CD4-positive, alpha-beta T cell treated with Interleukin-1 beta for 1 hour (primary cell): ENCODE measurements around the gene CFAP45.
A peak's percentile ranks its signal among the peaks of the same experiment; 100 is the strongest.

Experiments used
- DNase-seq, 2 donors: peaks; one replicate each; pipeline ENCODE4 v3.0.0-alpha.2; 2020 to 2022

CFAP45 gene

DNA sequence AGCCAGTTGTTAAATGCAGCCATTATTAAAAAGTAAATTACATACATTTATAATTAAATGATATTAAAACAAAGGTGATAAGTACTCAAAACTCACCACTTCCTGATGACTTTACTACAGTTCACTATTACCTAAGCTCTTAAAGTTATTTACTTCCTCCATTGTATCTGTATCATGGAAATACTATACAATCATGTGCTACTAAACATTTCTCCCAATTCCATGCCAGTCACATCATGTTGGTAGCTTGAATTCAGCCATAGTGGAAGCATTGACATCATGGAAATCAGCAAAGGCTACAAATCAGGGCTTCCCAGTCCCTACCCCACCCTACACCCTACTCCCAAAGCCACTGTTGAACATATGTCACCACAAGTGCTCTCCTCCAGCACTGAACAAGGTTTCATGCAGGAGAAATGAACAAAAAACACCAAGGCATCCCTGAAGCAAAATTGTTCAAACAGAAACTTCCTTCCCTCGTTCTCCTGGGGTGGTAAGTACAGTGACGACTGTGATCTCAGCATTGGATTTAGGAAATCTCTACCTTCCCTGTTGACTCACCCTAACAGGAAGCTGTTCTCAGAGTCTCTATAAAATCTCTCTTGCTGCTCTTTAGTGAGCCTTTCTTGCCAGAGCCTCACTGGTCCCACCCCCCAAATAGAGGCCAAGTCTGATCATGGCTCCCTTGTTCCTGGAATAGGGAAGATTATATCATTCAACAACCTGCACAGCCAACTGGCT is 50.2 kb downstream of the CFAP45 start:
- DNase-seq: no peak

DNA sequence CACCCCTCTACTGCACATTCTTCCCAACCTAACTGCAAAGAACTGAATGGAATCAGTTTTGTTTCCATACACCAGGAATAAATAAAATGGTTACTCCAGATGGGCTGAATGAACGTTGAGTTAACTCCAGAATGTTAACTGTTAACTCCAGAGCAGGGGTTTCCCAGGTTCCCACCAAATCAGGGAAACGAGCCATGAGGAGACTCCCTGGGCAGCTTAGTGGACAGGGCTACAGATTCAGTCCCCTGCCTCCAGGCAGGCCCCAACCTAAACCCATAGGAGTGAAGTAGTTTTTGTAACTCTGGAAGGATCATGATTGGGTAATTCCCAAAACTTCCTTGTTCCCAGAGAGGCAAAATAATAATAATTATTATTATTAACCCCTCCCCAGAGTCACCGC is 51.6 kb downstream of the CFAP45 start:
- no peak for DNase-seq

DNA sequence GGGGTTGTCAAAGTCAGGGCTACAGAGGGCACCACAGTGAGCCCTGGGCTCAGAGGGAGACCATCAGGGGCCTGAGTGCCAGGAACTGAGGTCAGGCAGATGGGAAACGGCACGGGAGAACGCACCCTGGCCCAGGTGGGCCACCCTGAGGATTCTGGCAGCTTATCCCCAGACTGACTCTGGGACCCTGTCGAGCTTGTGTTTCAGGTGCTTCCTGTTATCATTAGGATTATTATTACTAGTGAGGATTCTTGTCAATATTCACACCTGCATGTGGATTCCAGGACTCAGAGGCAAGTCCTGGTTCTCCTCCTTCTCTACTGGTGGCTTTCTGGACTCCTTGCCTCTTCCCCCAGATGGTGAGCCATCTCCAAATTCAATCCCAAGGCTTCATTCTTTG is 52.7 kb downstream of the CFAP45 start:
- DNase-seq: no peak

DNA sequence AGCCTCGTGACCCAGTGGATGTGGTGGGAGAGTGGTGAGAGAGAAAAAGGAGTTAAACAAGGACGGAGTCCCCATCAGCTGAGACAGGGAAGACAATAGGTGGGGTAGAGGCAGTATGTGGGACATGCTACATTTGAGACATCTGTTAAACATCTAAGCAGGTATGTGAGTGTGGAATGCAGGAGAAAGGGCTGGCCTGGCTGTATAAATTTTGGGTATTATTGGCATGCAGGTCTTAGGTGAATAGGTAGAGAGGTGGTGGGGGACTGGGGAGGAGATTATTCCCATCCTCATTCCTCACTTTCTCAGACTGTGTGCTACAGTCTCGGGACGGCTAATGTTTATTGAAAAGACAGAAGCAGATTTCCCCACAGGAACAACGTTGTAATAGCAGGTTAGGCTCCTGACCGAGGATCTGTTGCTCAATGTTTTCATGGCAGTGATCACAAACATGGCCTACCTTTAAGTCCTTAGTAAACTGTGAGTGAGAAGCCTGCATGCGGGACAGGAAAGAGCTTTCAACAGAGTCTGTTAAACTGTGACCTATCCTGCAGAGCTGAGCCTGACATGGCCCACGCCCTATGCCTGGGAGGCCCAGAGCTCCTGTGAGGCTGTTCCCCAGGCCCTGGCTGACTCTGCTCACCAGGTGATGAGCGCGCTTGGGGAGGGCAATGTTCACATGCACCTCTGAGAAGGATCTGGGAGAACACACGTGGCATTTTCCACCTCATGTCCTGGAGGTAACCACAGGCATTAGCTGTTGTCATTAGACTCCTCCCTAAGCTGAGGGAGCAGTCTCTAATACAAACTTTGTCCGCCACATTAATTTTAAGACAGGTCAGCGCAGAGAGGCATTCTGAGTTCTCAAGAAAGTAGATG is 54.0 kb downstream of the CFAP45 start:
- DNase-seq: no peak

DNA sequence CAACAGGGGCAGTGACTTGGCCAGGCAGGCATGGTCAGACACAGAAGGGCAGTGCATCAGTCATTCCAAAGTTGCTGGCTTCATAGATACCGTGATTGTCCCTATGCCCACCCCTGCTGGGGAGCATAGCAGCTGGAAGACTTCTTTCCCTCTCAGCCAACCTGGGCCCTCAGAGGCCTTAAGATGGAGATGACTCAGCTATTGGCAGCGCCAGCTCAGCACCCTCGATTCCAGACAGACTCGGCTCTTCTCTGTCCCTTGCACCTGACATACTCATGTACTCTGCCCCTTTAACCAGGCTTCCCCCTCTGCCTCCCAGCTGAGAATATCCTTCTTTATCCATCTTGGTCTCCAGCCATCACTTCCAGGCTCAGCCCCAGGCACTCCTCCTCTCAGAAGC is 56.5 kb downstream of the CFAP45 start:
- DNase-seq: no peak

DNA sequence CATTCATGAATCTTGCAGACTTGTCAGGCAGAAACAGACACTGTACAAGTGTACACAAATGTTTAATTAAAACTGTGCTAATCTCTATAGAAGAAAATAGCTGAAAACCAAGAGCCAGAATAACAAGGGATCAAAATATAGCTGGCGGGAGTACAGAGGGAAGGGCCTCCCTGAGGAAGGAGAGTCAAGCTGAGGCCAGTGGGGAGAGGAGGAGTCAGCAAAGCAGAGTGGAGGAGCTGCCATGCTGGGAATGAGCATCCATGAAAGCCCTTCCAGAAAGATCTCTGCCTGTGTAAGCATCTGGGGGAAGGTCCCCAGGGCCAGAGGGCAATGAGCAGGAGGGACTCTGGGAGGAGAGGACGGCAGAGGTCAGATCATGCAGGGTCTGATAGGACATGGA is 58.2 kb downstream of the CFAP45 start:
- no peak for DNase-seq

DNA sequence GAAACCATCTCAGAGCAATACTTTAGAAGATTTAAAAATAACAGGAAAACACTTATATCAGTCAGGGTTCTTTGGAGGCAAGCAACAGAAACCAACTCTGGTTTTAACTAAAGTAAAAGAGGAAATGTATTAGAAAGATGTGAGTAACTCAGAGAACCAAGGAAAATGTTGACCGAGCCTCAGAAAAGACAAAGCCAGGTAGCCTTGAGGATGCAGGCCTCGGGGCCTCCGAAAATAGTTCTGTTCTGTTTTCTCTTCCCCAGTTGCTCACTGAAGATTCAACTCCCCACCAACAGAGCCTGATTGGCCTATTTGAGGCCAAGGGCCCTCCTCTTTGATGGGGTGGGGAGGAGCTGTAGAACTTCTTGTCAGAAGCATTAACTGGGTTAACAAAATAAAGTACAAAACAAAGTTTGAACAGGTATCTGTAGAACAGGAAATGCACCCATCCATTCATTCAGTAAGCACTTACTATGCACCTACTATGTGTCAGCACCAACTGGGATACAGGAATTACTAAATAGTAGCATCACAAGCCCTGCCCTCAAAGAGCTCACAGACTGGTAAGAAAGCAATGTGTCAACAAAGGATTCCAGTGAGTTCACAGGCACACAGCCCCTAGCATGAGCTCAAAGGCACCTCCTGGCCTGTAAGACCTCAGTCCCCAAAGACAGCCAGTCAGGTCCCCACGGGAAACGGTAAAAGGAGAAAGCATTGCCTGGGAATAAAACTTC is 60.7 kb downstream of the CFAP45 start:
- DNase-seq: no peak

DNA sequence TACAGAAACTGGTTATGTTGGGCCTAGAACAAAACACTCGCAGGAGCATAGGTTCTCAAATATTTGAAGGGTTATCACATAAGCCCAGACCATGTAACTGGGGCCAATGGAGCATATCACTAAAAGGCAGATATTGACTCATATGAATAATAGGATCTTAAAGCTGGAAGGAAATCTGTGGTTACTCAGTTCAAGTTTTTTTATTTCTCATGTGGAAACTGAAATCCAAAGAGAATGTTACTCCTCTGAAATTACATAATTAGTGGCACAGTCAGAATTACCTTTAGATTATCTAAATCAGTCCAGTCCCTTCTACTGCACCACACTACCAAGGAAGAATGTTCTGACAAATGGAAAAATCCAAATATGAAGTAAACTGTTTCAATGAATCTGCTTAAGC is 61.2 kb downstream of the CFAP45 start:
- DNase-seq: no peak

DNA sequence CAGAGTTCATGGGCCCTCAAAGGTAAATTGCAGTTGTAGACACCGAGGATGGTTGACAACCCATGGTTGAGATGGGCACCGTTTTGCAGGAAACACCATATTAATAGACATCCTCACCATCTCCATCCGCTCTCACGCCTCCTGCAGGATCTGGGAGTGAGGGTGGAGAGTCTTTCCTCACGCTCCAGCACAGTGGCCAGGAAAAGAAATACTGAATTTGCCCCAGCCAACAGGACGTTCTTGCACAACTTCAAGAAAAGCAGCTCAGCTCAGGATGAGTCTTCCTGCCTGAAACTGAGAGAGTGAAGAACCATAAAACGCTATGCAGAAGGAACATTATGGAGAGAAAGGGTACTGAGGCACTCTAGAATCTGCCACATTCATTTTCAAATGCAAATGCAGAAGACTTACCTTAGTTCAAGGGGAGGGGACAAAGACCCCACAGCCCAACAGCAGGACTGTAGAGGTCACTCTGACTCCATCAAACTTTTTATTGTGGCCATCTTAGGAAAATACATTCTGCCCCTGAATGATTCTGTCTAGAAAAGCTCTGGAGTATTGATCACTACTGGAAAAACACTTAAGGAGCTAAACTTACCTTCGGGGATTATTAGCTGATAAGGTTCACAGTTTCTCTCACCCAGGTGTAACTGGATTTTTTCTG is 64.0 kb downstream of the CFAP45 start:
- no peak for DNase-seq

DNA sequence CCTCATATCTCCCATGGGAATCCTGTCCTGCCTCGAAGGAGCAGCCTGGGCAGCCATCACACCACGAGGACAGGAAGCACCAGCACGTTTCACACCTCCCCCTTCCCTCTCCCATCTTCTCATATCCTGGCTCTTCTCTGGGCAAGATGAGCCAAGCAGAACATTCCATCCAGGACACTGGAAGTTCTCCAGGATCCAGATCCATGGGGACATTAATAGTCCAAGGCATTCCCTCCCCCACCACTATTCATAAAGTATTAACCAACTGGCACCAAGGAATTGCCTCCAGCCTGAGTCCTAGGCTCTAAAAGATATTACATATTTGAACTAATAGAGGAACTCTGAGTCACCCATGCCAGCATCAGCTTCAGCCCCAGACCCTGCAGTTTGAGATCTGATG is 64.6 kb downstream of the CFAP45 start:
- no peak for DNase-seq

DNA sequence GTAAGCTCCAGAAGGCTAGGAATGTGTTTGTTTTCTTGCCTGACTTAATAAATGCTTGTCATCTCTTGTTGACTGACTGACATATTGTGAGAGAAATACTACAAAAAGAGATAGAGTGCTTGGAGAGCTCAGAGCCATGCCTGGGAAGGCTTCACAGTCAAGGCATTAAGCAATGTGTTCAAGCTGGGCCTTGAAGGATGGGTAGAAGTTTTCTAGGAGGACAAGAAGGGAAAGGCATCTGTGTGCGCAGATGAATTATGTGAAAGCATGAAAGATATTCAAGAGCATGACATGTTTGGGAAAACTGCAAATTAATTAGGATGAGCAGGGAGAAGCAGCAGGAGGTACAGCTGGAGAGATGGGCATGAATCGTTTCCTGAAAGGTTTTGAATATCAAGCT is 67.7 kb downstream of the CFAP45 start:
- no peak for DNase-seq

DNA sequence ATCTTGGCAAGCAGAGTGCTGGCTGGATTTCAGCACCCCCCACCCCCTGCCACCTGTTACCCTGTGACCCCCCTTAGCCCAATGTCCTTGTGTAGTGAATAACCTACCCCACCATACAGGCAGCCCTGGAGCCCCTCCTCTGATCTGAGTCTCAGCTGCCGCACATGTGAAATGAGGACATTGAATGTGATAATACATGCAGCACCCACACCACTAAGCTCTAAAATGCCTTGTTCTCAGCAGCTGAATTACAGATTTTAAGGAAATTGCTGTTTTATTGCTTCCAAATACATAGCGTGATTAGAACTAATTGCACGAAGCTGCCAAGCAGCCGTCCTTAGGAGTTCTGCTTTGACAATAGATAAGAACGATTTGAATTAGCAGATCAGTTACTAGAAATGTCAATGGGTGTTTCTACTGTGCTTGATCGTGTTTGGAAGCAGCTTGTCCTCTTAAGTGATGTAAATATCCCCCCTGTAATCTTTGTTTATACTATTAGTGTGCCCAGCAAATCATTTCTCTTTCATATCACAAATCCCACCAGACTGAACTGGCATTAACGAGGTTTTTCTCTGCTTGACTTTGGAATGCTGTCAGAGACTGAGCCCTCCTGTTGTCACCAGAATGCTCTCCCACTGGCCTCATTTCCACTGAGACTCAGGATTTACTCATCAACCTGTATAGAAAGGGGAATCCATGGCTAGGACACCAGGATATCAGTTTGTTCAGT is 68.4 kb downstream of the CFAP45 start:
- DNase-seq: no peak

DNA sequence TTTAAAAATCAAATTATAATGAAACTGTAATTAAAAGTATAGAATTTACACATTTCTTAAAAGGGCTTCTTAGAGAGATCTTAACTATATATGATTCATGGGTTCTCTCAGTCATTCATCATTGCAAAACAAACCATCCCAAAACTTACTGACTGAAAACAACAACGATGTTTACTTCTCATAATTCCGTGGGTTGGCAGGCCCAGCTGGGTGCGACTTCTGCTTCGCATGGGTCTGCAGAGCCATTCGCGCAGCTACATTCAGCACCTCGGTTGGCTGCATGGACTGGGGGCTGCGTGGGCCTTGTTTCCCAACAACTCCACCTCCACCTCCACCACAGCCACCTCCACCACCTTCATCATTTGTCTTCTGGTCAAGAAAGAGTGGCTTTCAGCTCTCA is 69.2 kb downstream of the CFAP45 start:
- DNase-seq: no peak

DNA sequence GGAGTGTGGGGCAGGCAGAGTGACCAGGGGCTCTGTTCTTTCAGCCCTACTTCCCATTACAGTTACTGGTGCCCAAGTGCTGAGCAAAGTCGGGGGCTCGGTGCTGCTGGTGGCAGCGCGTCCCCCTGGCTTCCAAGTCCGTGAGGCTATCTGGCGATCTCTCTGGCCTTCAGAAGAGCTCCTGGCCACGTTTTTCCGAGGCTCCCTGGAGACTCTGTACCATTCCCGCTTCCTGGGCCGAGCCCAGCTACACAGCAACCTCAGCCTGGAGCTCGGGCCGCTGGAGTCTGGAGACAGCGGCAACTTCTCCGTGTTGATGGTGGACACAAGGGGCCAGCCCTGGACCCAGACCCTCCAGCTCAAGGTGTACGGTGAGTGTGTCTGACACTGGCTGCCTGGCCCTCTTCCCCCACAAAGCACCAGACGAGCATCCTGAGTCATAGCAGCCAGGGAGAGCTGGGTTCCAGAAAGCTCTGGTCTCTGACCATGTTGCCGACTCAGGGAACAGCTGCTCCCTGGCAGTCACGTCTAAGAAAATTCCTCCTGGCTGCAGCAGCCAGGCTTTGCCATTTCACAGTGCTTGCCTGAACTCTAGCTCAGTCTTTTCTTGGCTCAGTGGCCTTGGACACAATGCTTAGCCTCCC is 70.0 kb downstream of the CFAP45 start:
- no peak for DNase-seq

DNA sequence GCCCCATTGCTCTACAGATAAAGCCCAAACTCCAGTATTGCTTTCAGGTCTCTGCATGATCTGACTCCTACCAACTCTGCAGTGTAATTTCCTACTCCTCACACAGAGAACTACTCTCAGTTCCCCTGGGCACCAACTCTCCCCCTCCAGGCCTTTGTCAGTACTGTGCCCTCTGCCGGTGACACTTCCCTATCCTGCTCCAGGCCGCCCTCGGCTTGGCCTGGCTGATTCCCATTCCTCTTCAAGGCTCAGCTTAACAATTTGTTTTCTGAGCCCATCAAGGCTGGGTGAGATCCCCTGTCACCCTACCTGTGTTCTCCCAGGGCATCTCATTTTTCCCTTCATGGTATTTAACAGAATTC is 70.7 kb downstream of the CFAP45 start:
- peak; percentile 13 to 53 for DNase-seq

DNA sequence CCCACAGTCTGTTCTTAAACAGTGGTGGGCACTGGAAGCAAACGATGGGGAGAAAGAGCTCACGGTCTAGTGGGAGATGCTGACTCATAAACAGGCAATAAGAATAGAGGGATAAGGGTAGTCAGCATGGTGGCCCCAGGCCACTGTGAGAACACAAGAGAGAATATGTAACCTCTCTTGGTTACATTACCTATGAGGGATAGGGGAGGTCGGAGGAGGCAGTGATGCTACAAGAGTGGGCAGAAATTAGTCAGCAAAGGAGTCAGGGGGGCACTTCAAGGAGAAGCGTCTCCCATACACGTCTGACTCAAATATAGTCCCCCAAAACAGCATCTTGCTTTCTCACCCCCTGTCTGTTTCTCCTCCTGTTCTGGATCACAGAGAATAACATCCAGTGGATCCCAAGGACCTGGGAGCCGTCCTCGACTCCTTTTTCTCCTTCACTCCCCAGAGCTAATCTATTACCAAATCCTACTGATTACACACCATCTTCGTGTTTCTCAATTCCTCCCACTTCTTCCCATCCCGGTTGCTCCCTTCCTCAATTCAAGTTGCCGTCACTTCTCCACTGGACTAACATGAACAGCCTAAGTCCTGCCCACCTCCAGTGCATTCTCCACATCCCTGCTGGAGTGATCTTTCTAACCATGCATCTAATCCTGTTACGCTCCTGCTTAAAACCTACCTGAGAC is 71.2 kb downstream of the CFAP45 start:
- DNase-seq: no peak

DNA sequence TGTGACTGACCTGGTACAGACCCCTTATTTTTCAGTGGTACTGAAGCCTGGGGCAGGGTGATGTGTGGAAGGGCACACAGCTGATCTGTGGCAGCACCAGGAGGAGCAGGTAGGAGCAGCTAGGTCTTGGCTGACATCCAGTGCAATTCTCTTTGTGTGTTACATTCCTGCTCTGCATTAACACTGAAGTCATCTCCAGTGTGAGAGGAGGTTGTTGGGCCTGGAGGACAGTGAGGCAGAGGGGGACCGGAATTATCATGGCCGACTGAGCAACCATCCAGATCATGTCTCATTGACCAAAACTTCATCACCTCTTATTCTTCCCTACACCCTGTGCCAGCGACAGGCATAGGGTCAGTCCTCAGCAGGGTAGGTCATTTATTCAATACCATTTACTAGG is 71.8 kb downstream of the CFAP45 start:
- DNase-seq: no peak

DNA sequence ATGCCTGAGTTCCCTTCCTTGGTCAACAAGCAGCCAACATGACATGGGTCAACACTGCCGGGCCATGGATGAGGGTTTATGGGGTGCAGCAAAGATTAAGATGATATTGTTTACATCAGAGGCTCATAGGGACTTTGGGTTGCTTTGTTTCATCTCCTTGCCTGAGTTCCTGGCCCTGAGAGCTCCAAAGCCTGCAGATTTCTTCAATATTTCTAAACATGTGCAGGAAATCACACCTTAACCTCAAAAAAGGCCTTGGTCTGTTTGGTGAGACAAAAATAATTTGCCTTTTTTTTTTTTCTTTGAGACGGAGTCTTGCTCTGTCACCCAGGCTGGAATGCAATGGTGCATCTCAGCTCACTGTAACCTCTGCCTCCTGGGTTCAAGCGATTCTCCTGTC is 72.4 kb downstream of the CFAP45 start:
- DNase-seq: peak in 1 of 2 donors; percentile 46

DNA sequence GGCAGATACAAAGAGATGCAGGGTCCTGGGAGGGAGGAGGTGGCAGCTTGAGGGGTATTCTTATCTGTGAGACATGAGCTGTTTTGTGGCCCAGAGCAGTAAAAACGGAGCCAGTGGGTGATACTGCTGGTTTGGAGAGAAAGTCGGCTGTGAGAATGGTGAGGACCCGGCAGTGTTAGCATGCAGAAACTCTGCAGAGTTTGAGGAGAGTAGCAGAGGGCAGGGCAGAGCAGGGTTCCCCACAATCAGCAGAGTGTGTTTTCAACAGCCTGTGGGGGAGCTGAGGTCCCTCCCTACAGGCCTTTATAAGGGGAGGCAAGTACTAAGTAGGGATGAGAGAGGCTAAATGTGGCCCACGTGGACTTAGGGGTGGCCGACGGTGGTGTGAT is 72.9 kb downstream of the CFAP45 start:
- peak in 1 of 2 donors; percentile 8 for DNase-seq

DNA sequence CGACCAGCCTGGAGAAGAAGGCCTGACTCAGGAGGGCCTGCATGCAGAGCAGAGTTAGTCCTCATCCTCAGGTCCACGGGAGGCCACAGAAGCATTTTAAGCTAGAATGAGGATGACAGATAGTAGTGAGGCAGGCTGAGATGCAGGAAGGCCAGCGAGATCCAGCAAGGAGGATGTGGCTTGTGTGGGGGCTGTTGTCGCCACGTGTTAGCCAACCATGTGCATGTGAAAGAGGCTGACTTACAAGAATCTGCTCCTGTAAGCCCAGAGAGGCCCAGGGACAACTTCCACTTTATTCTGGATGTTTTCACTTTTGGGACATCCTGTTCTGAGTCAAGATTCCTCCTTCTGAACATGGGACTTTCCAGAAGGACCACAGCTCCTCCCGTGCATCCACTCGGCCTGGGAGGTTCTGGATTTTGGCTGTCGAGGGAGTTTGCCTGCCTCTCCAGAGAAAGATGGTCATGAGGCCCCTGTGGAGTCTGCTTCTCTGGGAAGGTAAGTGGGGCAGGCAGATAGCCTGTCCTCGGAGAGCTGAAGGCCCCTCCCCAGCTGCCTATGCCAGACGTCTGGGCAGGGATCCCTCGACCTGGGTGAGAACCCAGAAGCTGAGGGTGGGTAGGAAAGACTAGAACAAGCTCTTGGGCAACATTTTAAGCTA is 73.4 kb downstream of the CFAP45 start, which contains the start of gene SLAMF8:
Gene SLAMF8 (plus strand): TSS at position 433 of the 661 bp plus-strand sequence. CDS start 26 bp downstream, at position 459.
- DNase-seq: peak; percentile 52 to 61

DNA sequence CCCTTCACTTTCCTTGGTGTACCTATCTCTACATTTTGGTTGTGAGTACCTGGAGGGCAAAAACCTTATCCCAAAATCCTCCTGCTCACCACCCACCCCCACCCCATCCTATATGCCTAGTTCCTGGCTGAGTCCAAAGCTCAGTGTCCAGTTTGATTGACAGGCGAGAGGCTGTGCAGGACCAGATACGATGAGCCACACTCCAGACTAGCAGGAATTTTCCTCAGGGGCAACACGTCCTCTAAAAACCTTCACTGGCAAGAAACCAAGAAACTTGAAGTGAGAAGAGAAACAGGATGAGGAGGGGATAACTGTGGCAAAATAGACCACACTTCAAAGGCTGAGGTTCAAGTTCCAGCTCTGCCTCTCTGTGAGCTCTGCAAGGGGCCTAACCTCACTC is 74.4 kb downstream of the CFAP45 start:
- DNase-seq: no peak
